H1 (cell line): ENCODE data around the gene ARMC6. TPM values are rescaled to one million over a fixed set of nuclear protein-coding genes. Genes with fewer than 3 reads are reported as not detected.

Experiments
- CTCF ChIA-PET: fragments of 300-600 bp; sonication (Branson Sonifier 250); formaldehyde crosslinking; loops from one replicate; lab custom pipeline; 2021; ENCODE audit not compliant: partially characterized antibody; lab: Charles Lee
- POLR2A ChIA-PET: fragments of 300-600 bp; sonication (Branson Sonifier 250); formaldehyde crosslinking; loops from one replicate; lab custom pipeline; 2021; ENCODE audit warnings: inconsistent platforms; ENCODE audit not compliant: partially characterized antibody; lab: Charles Lee
- DNase-seq, 2 experiments: peaks; one replicate each; pipeline versions ENCODE4 v3.0.0 to v3.0.0-alpha.2; 2010 to 2022; ENCODE audit warnings: low spot score in 2 of 2, low read depth in 1 of 2, mixed read lengths in 1 of 2
- FAIRE-seq: peaks from 2 replicates; lab custom pipeline; 2011; peaks lifted over from hg19 to GRCh38; lab: Jason Lieb, UNC
- H2AFZ ChIP-seq: 2 replicates; pipeline ENCODE4 v1.8.1; 2012; ENCODE audit warnings: low read length, inconsistent platforms
- H2AK5ac ChIP-seq: 2 replicates; pipeline ENCODE4 v1.6.1; 2013; ENCODE audit warnings: low read depth, low read length
- H2BK120ac ChIP-seq: replicated peaks from 2 replicates; pipeline ENCODE3; 2013; ENCODE audit warnings: low read depth, low read length, inconsistent platforms
- H2BK12ac ChIP-seq: 2 replicates; pipeline ENCODE4 v1.6.1; 2013; ENCODE audit warnings: low read depth, low read length
- H2BK15ac ChIP-seq: 2 replicates; pipeline ENCODE4 v1.6.1; 2013; ENCODE audit warnings: low read length
- H2BK20ac ChIP-seq: 2 replicates; pipeline ENCODE4 v1.6.1; 2013; ENCODE audit warnings: low read length
- H2BK5ac ChIP-seq: 2 replicates; pipeline ENCODE4 v1.6.1; 2013; ENCODE audit warnings: low read depth, low read length
- H3K14ac ChIP-seq: 2 replicates; pipeline ENCODE4 v1.6.1; 2013; ENCODE audit warnings: inconsistent platforms; ENCODE audit not compliant: insufficient read length
- H3K18ac ChIP-seq: 2 replicates; pipeline ENCODE4 v1.6.1; 2013; ENCODE audit warnings: low read length; ENCODE audit errors: extremely low read depth
- H3K23ac ChIP-seq: 2 replicates; pipeline ENCODE4 v1.6.1; 2013; ENCODE audit warnings: inconsistent platforms; ENCODE audit not compliant: insufficient read length
- H3K23me2 ChIP-seq: 2 replicates; pipeline ENCODE4 v1.6.1; 2013; ENCODE audit warnings: low read depth, low read length
- H3K27ac ChIP-seq: 2 replicates; pipeline ENCODE4 v1.6.1; 2011; ENCODE audit warnings: low read depth, low read length, inconsistent platforms
- H3K27me3 ChIP-seq, 4 experiments: replicated peaks in 1 of 4; 1 replicate in 1 of 4; 2 replicates in 3 of 4; pipeline versions ENCODE4 v1.6.1 to v1.8.1; 2011 to 2013; ENCODE audit warnings: low read length in 3 of 4, mild to moderate bottlenecking in 3 of 4, inconsistent platforms in 2 of 4, mixed read lengths in 2 of 4, moderate library complexity in 1 of 4; ENCODE audit not compliant: control insufficient read depth in 3 of 4, insufficient read depth in 3 of 4; ENCODE audit errors: extremely low read depth in 1 of 4
- H3K36me3 ChIP-seq, 4 experiments: 2 replicates each; pipeline versions ENCODE4 v1.6.1 to v1.8.1; 2011 to 2013; ENCODE audit warnings: mild to moderate bottlenecking in 4 of 4, low read length in 3 of 4, moderate library complexity in 2 of 4, control low read depth in 1 of 4, inconsistent platforms in 1 of 4; ENCODE audit not compliant: insufficient read depth in 4 of 4, control insufficient read depth in 2 of 4
- H3K4ac ChIP-seq: replicated peaks from 2 replicates; pipeline ENCODE3; 2013; ENCODE audit warnings: low read length, low read depth, mixed read lengths, inconsistent platforms; ENCODE audit not compliant: insufficient read length
- H3K4me1 ChIP-seq, 4 experiments: replicated peaks in 1 of 4; 1 replicate in 1 of 4; 2 replicates in 3 of 4; pipeline versions ENCODE4 v1.6.1 to v1.8.1; 2011 to 2013; ENCODE audit warnings: low read length in 3 of 4, inconsistent platforms in 2 of 4, mixed read lengths in 1 of 4; ENCODE audit not compliant: insufficient read depth in 4 of 4, control insufficient read depth in 3 of 4
- H3K4me2 ChIP-seq, 2 experiments: 2 replicates each; pipeline versions ENCODE4 v1.6.1 to v1.8.1; 2011 to 2013; ENCODE audit warnings: low read depth in 2 of 2, low read length in 2 of 2, control low read depth in 1 of 2, inconsistent platforms in 1 of 2, mild to moderate bottlenecking in 1 of 2; ENCODE audit not compliant: insufficient read depth in 1 of 2
- H3K4me3 ChIP-seq, 4 experiments: fragments of 200-600, 300-600 bp in 1 of 4; sonication (generic), shearing (Covaris generic), sonication (Bioruptor Twin) in 1 of 4; 2 replicates each; pipeline versions ENCODE4 v1.5.1 to v1.8.1; 2011 to 2016; ENCODE audit warnings: low read length in 4 of 4, low read depth in 3 of 4, control low read depth in 2 of 4, inconsistent platforms in 2 of 4, mild to moderate bottlenecking in 2 of 4, mixed read lengths in 1 of 4, moderate library complexity in 1 of 4; ENCODE audit not compliant: insufficient read depth in 2 of 4; ENCODE audit errors: extremely low read depth in 1 of 4
- H3K56ac ChIP-seq: replicated peaks from 2 replicates; pipeline ENCODE3; 2013; ENCODE audit warnings: low read depth, mild to moderate bottlenecking, mixed read lengths, low read length, inconsistent platforms; ENCODE audit not compliant: insufficient read length
- H3K79me1 ChIP-seq: 2 replicates; pipeline ENCODE4 v1.6.1; 2013; ENCODE audit warnings: low read depth, low read length, control low read depth
- H3K79me2 ChIP-seq, 2 experiments: 2 replicates each; pipeline versions ENCODE4 v1.6.1 to v1.8.1; 2012 to 2013; ENCODE audit warnings: low read length in 2 of 2, mild to moderate bottlenecking in 2 of 2, inconsistent platforms in 1 of 2; ENCODE audit not compliant: insufficient read depth in 2 of 2, control insufficient read depth in 1 of 2
- H3K9ac ChIP-seq, 4 experiments: replicated peaks in 1 of 4; 1 replicate in 1 of 4; 2 replicates in 3 of 4; pipeline versions ENCODE4 v1.6.1 to v1.8.1; 2011 to 2013; ENCODE audit warnings: low read depth in 3 of 4, low read length in 3 of 4, control low read depth in 2 of 4, mild to moderate bottlenecking in 2 of 4, moderate library complexity in 2 of 4, inconsistent platforms in 1 of 4; ENCODE audit errors: extremely low read depth in 1 of 4
- H3K9me3 ChIP-seq, 2 experiments: 2 replicates each; pipeline versions ENCODE4 v1.6.1 to v1.8.1; 2012 to 2013; ENCODE audit warnings: mild to moderate bottlenecking in 2 of 2, moderate library complexity in 2 of 2, control low read depth in 1 of 2, inconsistent platforms in 1 of 2, low read depth in 1 of 2, low read length in 1 of 2, mixed read lengths in 1 of 2; ENCODE audit not compliant: insufficient read depth in 2 of 2
- H4K20me1 ChIP-seq, 2 experiments: replicated peaks in 1 of 2; 2 replicates each; pipeline versions ENCODE3 to v1.8.1; 2011 to 2013; ENCODE audit warnings: inconsistent platforms in 2 of 2, low read length in 2 of 2, mild to moderate bottlenecking in 1 of 2; ENCODE audit not compliant: insufficient read depth in 2 of 2, control insufficient read depth in 1 of 2
- H4K5ac ChIP-seq: 2 replicates; pipeline ENCODE4 v1.6.1; 2013; ENCODE audit warnings: low read length, low read depth, mixed read lengths, inconsistent platforms; ENCODE audit not compliant: insufficient read length
- H4K8ac ChIP-seq: 2 replicates; pipeline ENCODE4 v1.8.0; 2013; ENCODE audit warnings: mild to moderate bottlenecking, moderate library complexity, low read length, inconsistent platforms; ENCODE audit not compliant: insufficient read depth; ENCODE audit errors: extremely low read depth
- H4K91ac ChIP-seq: replicated peaks from 2 replicates; pipeline ENCODE3; 2013; ENCODE audit warnings: low read length, mixed read lengths, inconsistent platforms; ENCODE audit not compliant: insufficient read length
- ASH2L ChIP-seq: fragments of 200-600, 300-600 bp; sonication (generic); IDR thresholded peaks from one replicate; pipeline ENCODE4 v1.7.1; 2017; ENCODE audit warnings: low read length
- RAD21 ChIP-seq, 2 experiments: IDR thresholded peaks in 1 of 2; conservative IDR thresholded peaks in 1 of 2; 2 replicates each; pipeline ENCODE4 v1.6.1; 2011; ENCODE audit warnings: low read depth in 2 of 2, low read length in 2 of 2, improper control_type of control experiment in 1 of 2, inconsistent platforms in 1 of 2, mild to moderate bottlenecking in 1 of 2, moderate library complexity in 1 of 2
- SP2 ChIP-seq: IDR thresholded peaks from 2 replicates; pipeline ENCODE4 v1.6.1; 2012; ENCODE audit warnings: mild to moderate bottlenecking, low read length, inconsistent platforms
- TEAD4 ChIP-seq: IDR thresholded peaks from 2 replicates; pipeline ENCODE4 v1.6.1; 2012; ENCODE audit warnings: low read depth, low read length, inconsistent platforms, mixed read lengths
- WGBS, 2 experiments: shearing (Covaris generic) in 1 of 2; methylation state at CpG; one replicate each; pipeline versions ENCODE4 v1.1.6 to v1.1.7; 2013 to 2015; ENCODE audit warnings: low lambda C conversion rate in 2 of 2, mixed read lengths in 2 of 2, inconsistent platforms in 1 of 2, low coverage in 1 of 2, missing lambda C conversion rate in 1 of 2; ENCODE audit not compliant: insufficient replicate concordance in 2 of 2, insufficient coverage in 1 of 2, insufficient read length in 1 of 2; ENCODE audit errors: extremely low coverage in 1 of 2, missing lambda C conversion rate in 1 of 2; 5-methylcytosine and 5-hydroxymethylcytosine counted together
- polyA plus RNA-seq, 7 experiments: library from polyadenylated mRNA; depleted of rRNA in 3 of 7; stranded (reverse) in 5 of 7; unstranded in 2 of 7; fragments of >200 nt in 5 of 7; fragments of 200-250 nt in 2 of 7; gene quantifications; 1 replicate in 5 of 7; 2 replicates in 1 of 7; 4 replicates in 1 of 7; pipeline versions ENCODE4 v1.2.1 to v1.2.3, GENCODE V29; 2011 to 2013; ENCODE audit warnings: missing spikeins in 2 of 7, mixed read lengths in 2 of 7
- total RNA-seq: library from RNA; stranded (reverse); fragmentation: NEBNext Ultra II Directional; extraction: Animal tissue kit (Norgen Biotek cat#: 25700); gene quantifications from 2 replicates; pipeline ENCODE4 v1.2.1, GENCODE V29; 2021
- TF ChIP-seq, protein P1 (sequence below), 3 experiments: IDR thresholded peaks; 1 replicate in 2 of 3; 2 replicates in 1 of 3; pipeline versions ENCODE4 v1.5.1 to v1.6.1; 2011; ENCODE audit warnings: low read length in 3 of 3, mild to moderate bottlenecking in 3 of 3, inconsistent platforms in 2 of 3, low read depth in 1 of 3, moderate library complexity in 1 of 3; ENCODE audit not compliant: insufficient read depth in 1 of 3; ENCODE audit errors: control extremely low read depth in 1 of 3

The ARMC6 gene
- total and polyA plus RNA-seq, 2 of the 8 experiments (the other 6 are each of a cell fraction or from before 2014, with no cell fraction given): 67.1 to 68.3 TPM

- Histone ChIP-seq H3K9me3 (no peaks in the 10 kb centered on the region), H3K56ac (no peak overlapping the region), H2BK5ac (no peak overlapping the region), H3K23ac (no peak overlapping the region), H4K91ac (no peak overlapping the region), H2AK5ac (no peak overlapping the region), H2AFZ (no peak overlapping the region), H3K27me3 (no peaks in the 10 kb centered on the region; a peak in 1 of 7 replicates), H3K14ac (no peak overlapping the region), H3K36me3 (peaks cover 24 to 52% (median 45%) of the 10 kb centered on the region in 4 experiments), H2BK120ac (no peak overlapping the region), H3K4ac (no peak overlapping the region), H3K4me1 (no peaks in the 10 kb centered on the region), H2BK12ac (no peak overlapping the region), H2BK15ac (no peak overlapping the region), H4K20me1 (peaks cover 13 to 32% of the 10 kb centered on the region in 2 experiments), H3K18ac (no peak overlapping the region), H3K79me1 (peaks cover 4% of the 10 kb centered on the region; the same call in 1 of the 2 replicates), H3K4me2 (no peak overlapping the region), H4K8ac (no peak overlapping the region), H3K27ac (no peak overlapping the region), H2BK20ac (no peak overlapping the region), H3K9ac (no peak overlapping the region), H3K23me2 (no peaks in the 10 kb centered on the region), H4K5ac (no peak overlapping the region), H3K4me3 (no peak overlapping the region), H3K79me2 (no peaks in the 10 kb centered on the region)
- WGBS, 2 experiments: 84% methylated on average over 25 of the region's 25 CpGs; no CpG with 5 or more reads in 1 of the 2 experiments
- peak; percentile 31 to 84 for DNase-seq
- ChIA-PET POLR2A (interaction anchor here (0.7 to 2.9 kb wide), 4 partner anchors 9 to 52 kb away, joined by 3 to 14 read pairs (median 4); partner anchors contain the start of gene SLC25A42), CTCF (interaction anchor here (0.7 to 6.8 kb wide), 28 partner anchors 9 to 176 kb away, joined by 3 to 58 read pairs (median 5); no protein-coding TSS in a partner anchor)
- no peak for FAIRE-seq
- TF ChIP-seq SP2 (no peak), ASH2L (no peak), TEAD4 (peak; percentile 62; the same call in 1 of the 2 replicates), RAD21 (IDR thresholded peaks at IDR 0.05 in 1 of 2, conservative IDR thresholded peaks at IDR 0.05 in 1 of 2; ENCODE audit: low read depth in 2 of 2, low read length in 2 of 2) (peak; percentile 89 to 94)
- TF ChIP-seq, protein P1, sequence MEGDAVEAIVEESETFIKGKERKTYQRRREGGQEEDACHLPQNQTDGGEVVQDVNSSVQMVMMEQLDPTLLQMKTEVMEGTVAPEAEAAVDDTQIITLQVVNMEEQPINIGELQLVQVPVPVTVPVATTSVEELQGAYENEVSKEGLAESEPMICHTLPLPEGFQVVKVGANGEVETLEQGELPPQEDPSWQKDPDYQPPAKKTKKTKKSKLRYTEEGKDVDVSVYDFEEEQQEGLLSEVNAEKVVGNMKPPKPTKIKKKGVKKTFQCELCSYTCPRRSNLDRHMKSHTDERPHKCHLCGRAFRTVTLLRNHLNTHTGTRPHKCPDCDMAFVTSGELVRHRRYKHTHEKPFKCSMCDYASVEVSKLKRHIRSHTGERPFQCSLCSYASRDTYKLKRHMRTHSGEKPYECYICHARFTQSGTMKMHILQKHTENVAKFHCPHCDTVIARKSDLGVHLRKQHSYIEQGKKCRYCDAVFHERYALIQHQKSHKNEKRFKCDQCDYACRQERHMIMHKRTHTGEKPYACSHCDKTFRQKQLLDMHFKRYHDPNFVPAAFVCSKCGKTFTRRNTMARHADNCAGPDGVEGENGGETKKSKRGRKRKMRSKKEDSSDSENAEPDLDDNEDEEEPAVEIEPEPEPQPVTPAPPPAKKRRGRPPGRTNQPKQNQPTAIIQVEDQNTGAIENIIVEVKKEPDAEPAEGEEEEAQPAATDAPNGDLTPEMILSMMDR (IDR thresholded peaks at IDR 0.05; ENCODE audit: control extremely low read depth in 1 of 3, insufficient read depth in 1 of 3, low read depth in 1 of 3, low read length in 3 of 3): peak; percentile 66 to 89 (median 89)
Measured at GRCh38 chr19:19053508-19054314, 20.3 kb downstream of the ARMC6 start.
